ENCODE results near the gene OR13A1.
"Not testable (repeated sequence)": the region's sequence is repeated elsewhere in the genome, so short reads cannot be mapped to it uniquely, and the experiment has no call there.

OR13A1 gene

DNA sequence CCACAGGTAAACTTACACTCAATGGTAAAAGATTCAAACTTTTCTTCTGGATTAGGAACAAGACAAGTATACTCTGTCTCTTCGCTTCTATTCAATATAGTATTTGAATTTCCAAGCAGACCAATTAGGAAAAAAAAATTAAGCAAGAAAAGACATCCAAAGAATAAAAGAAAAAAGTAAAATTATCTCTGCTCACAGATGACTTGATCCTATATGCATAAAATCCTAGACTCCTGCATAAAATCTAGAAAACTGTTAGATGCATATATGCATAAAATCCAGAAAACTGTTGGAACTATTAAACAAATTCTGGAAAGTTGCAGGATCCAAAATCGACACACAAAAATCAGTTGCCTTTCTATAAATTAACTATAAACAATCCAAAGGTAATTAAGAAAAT lies at the start of gene OR13A1:
Gene OR13A1, minus strand, starts transcription at position 101 of the 400 bp plus-strand sequence. CDS start 11,186 bp downstream, outside the sequence.
- no peak for DNase-seq

DNA sequence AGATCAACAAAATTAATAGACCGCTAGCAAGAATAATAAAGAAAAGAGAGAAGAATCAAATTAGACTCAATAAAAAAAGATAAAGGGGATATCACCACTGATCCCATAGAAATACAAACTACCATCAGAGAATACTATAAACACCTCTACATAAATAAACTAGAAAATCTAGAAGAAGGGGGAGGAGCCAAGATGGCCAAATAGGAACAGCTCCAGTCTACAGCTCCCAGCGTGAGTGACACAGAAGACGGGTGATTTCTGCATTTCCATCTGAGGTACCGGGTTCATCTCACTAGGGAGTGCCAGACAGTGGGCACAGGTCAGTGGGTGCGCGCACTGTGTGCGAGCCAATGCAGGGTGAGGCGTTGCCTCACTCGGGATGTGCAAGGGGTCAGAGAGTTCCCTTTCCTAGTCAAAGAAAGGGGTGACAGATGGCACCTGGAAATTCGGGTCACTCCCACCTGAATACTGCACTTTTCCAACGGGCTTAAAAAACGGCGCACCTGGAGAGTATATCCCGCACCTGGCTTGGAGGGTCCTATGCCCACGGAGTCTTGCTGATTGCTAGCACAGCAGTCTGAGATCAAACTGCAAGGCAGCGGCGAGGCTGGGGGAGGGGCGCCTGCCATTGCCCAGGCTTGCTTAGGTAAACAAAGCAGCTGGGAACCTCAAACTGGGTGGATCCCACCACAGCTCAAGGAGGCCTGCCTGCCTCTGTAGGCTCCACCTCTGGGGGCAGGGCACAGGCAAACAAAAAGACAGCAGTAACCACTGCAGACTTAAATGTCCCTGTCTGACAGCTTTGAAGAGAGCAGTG lies 46.8 kb upstream of the OR13A1 start:
- DNase-seq, result not testable (repeated sequence)

DNA sequence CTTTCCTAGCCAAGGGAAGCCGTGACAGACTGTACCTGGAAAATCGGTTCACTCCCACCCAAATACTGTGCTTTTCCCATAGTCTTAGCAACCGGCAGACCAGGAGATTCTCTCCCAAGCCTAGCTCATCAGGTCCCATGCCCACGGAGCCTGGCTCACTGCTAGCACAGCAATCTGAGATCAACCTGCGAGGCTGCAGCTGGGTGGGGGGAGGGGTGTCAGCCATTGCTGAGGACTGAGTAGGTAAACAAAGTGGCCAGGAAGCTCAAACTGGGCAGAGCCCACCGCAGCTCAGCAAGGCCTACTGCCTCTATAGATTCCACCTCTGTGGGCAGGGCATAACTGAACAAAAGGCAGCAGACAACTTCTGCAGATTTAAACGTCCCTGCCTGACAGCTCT lies 43.6 kb upstream of the OR13A1 start:
- DNase-seq, result not testable (repeated sequence)

GRCh38 chr10:45355494-45355893 lies 40.1 kb upstream of the OR13A1 start:
- no peak for DNase-seq

- DNase-seq, result no peak
Measured at GRCh38 chr10:45354261-45354660, 38.9 kb upstream of the OR13A1 start.

GRCh38 chr10:45353186-45353585 lies 37.8 kb upstream of the OR13A1 start:
- DNase-seq, result no peak

- not testable (repeated sequence) for DNase-seq
Measured at GRCh38 chr10:45348196-45348765, 32.9 kb upstream of the OR13A1 start.

GRCh38 chr10:45347464-45347863 lies 32.1 kb upstream of the OR13A1 start:
- DNase-seq, result not testable (repeated sequence)

- DNase-seq, result not testable (repeated sequence)
Measured at GRCh38 chr10:45346652-45347335, 31.4 kb upstream of the OR13A1 start.

- DNase-seq, result not testable (repeated sequence)
Measured at GRCh38 chr10:45340420-45340819, 25.0 kb upstream of the OR13A1 start.

GRCh38 chr10:45339894-45340293 lies 24.5 kb upstream of the OR13A1 start:
- DNase-seq, result no peak

DNA sequence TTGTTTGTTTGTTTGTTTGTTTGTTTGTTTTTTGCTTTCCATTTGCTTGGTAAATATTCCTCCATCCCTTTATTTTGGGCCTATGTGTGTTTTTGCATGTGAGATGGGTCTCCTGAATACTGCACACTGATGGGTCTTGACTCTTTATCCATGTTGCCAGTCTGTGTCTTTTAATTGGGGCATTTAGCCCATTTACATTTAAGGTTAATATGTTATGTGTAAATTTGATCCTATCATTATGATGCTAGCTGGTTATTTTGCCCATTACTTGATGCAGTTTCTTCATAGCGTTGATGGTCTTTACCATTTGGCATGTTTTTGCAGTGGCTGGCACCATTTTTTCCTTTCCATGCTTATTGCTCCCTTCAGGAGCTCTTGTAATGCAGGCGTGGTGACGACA lies 16.4 kb upstream of the OR13A1 start:
- DNase-seq, result not testable (repeated sequence)

- not testable (repeated sequence) for DNase-seq
Measured at GRCh38 chr10:45326864-45327263, 11.5 kb upstream of the OR13A1 start.

GRCh38 chr10:45325116-45325515 lies 9.7 kb upstream of the OR13A1 start:
- DNase-seq, result no peak

DNA sequence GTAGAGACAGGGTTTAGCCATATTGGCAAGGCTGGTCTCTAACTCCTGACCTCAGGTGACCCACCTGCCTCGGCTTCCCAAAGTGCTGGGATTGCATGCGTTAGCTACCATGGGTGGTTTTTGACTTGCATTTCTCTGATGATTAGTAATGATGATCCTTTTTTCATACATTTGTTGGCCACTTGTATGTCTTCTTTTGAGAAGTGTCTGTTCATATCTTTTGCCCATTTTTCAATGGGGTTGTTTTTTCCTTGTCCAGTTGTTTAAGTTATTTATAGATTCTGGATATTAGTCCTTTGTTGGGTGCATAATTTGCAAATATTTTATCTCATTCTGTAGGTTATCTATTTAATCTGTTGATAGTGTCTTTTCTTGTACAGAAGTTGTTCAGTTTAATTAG lies 4.3 kb upstream of the OR13A1 start:
- no peak for DNase-seq

DNA sequence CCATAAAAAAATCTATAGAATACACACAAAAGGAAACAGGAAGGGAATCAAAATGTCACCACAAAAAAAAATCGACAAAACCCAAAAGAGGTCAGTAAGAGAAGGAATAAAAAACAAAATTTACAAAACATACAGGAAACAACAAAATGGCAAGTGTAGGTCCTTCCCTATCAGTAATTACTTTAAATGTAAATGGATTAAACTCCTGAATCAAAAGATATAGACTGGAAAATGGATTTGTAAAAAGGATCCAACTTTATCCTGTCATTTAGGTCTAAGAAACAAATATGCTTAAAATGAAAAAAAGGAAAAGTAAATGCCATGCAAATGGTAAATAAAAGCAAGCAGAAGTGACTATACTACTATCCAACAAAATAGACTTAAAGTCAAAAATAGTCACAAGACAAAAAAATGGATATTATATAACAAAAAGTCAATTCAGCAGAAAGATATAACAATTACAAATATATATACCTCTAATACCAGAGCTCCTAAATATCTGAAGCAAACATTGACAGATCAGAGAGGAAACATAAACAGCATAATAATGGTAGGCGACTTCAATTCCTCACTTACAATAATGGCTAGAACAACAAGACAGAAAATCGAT lies 2.0 kb downstream of the OR13A1 start:
- no peak for DNase-seq

DNA sequence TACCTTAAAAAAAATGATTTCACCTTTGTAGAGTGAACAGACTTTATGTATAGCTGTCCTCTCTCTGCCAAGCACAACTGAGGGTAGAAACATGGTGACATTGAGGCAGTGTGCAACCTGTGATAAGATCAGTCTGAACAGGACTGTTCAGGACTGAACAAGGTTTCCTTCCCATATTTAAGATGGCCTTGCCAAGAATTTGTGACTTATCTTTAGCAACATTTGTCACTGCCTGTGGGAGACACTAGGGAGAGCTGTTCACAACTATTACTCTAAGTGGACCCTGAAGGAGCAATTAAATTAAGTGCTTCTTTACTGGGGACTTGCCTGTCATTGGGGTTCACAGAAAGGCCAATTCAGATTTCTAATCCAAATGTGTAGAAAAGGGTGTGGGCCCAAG lies 6.7 kb downstream of the OR13A1 start:
- no peak for DNase-seq

- DNase-seq, result no peak
Measured at GRCh38 chr10:45302573-45302972, 12.8 kb downstream of the OR13A1 start.

GRCh38 chr10:45298341-45298955 lies 17.0 kb downstream of the OR13A1 start:
- DNase-seq, result not testable (repeated sequence)

- DNase-seq, result no peak
Measured at GRCh38 chr10:45294681-45295080, 20.7 kb downstream of the OR13A1 start.

GRCh38 chr10:45286980-45287379 lies 28.4 kb downstream of the OR13A1 start:
- DNase-seq, result no peak

- DNase-seq, result no peak
Measured at GRCh38 chr10:45282061-45282460, 33.3 kb downstream of the OR13A1 start.
